ENCODE measurements around the gene KCNQ2.

Gene KCNQ2

DNA sequence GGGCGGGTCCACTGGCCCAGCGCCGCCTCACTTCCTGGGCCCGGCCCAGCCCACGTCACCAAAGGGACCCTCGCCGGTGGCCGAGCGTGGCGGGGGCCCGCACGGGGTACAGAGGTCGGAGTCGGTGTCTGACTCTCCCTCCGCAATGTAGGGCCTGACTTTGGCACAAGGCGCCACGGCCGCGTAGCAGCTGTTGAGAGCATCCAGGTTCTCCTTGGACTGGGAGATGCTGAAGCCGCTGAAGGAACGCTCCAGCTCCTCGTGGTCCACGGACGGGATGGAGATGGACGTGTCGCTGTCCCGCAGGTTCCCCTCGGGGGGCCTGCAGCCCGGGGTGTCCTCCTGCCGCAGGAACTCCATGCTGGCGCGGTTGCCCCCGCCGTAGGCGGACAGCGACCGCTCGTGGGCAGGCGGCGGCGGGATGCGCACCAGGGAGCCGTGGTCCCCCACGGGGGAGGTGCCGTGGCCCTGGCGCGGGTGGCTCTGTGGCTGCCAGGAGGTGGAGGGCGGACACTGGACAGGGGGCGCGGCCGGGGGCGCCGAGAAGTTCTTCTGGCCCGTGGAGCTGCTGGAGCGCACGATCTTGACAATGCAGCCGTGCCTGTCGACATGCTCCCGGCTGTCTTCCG is 65.7 kb downstream of the KCNQ2 start:
- in situ Hi-C loops (cut with HindIII; ENCODE audit: low sequenced_read_pairs): no loop called here

DNA sequence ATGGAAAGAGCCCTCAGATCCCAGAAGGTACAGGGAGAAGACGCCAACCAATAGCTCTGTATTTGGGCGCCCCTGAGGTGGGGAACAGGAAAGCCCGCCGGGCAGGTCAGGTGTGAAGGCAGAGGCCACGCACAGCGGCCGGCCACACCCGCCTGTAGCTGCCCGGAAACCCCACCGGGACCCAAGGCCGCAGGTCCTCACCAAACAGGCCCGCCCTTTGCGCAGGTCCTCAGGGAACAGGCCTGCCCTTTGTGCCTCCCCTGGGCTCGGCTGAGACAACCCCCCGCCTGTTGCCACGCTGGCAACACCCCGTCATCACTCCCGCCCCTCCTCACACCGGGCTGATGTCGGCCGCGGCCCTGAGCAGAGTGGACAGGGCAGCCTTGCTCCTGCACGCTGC is 66.4 kb downstream of the KCNQ2 start:
- in situ Hi-C loops (cut with HindIII; ENCODE audit: low sequenced_read_pairs): no loop called here

DNA sequence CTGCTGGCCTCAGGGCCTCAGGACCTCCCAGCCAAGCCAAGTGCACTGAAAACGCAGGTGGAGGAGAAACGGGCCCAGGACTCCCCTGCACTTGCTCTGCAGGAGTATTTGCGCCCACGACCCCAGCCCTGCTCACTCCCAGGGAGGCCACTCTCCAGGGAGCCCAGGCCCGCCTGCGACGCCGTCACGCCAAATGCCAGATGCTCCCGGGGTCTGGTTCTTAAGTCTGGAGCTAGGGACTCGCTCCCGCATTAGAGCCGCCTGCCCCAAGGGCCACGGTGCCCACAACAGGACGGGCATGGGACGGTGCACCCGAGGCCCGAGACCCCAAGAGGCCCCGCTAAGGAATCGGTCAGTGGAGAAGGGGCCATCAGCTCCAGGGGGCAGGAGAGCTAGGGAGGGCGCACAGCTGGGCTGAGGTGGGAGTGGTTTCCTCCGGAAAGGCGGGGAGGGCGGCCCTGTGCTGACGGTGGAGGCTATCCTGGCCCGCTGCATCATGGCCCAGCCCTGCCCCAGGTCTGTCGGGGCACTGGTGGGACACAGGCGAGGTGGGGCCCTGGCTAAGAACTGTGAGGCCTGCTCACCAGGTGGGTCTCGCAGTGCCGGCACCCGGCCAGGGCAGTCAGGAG is 67.2 kb downstream of the KCNQ2 start:
- in situ Hi-C loops (cut with HindIII; ENCODE audit: low sequenced_read_pairs): no loop called here

DNA sequence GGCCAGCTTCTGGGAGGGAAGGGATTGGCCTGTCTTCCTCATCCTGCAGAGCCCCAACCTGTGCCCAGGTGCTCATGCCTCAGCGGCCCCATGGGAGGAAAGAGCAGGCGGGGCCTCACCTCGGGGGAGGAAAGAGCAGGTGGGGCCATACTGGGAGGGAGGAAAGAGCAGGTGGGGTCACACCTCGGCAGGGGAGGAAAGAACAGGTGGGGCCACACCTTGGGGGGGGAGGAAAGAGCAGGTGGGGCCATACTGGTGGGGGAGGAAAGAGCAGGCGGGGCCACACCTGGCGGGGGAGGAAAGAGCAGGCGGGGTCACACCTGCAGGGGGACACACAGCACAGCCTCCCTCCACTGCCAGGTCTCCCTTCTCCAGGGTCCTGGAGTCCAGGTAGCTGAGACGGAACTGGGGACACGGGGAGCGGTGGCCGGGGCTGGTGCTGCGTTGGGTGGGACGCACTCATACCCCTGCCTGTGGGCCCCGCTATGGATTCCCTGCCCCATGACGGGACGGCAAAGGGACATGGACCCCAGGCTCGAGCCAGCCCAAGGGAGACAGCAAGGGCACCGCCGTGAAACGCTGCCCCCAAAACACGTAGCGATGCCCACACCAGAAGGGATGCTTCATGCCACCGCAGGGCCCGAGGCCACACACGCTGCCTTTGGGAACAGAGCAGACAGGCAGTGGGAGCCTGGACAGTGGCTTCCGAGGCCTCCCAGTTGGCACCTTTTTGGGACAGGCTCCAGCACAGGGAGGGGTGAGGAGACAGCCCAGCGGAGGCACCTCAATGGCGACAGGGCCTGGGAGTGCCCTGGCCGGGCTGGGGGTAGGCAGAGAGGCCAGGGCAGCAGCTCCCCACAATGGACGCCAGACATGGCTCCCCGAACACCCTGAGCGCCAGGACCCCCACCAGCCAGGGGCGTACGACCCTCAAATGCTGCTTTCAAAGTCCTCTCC is 68.0 kb downstream of the KCNQ2 start:
- in situ Hi-C loops (cut with HindIII; ENCODE audit: low sequenced_read_pairs): no loop called here

DNA sequence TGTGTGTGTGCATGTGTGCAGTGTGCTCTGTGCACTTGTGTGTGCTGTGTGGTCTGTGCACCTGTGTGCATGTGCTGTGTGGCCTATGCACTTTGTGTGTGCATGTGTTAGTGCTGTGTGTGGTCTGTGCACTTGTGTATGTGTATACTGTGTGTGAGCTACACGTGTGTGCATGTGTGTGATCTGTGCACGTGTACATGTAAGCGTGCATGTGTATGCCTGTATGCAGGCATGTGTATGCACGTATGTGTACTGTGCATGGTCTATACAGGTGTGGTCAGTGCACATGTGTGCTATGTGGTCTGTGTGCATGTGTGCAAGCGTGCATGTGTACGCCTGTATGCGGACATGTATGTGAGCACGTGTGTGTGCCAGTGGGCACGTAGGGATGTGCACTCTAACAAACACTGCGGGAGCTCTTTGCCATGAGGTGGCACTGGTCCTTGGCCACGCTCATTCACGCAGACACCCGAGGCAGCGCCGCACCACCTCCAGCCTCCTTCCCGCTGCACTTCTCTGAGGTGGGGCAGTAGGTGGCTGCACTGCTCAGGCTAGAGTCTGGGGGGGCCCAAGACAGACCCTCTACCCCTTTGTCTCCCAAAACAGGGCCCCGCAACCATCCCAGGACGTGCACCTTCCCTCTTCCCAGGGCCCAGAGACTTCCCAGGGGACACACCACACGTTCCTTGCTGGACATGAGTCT is 68.9 kb downstream of the KCNQ2 start:
- in situ Hi-C loops (cut with HindIII; ENCODE audit: low sequenced_read_pairs): no loop called here

DNA sequence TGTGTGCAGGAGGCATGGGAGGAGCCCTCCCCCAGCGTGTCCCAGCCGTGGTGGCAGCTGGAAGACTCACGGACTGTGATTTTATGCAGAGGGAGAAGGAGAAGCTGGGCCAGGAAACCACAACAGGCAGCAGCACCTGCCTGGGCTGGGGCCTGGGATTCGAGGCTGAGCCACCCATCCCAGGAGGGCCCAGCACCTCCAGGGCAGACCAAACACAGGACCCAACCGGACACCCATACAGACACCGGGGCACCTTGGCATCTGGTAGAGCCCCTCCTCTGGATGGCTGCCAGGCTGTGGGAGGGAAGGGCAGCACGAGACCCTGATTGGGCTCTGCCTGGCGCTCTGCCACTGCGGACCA is 69.6 kb downstream of the KCNQ2 start:
- in situ Hi-C loops (cut with HindIII; ENCODE audit: low sequenced_read_pairs): no loop called here

DNA sequence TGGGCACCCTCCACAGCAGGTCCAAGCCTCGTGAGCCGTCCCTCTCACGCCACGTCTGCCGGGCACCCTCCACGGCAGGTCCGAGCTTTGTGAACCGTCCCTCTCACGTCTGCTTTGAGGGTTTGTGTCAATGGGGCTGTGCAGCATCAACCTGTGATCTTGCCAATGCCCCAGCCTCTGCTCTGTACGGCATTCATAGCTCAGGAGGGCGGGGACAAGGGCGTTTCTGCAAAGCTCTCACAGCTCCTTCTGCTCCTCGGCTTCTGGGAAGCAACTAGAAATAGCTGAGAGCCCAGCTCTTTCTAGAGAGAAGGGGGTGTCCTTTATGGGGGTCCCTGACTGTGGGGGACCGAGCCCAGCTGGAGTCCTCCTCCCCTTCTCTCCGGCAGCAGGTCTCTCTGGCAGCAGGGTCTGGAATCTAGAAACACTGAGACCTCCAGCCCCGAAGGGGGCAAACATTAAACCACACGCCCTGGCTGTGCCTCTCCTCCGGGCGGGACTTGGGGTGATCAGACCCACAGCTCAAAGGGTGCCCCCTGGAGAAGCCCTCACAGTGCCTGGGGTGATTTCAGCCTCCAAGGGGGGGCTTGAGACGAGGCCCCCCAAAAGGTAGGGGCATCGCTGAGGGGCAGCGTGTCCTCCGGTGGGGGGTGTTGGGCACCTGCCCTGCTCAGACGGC is 70.1 kb downstream of the KCNQ2 start:
- in situ Hi-C loops (cut with HindIII; ENCODE audit: low sequenced_read_pairs): no loop called here

DNA sequence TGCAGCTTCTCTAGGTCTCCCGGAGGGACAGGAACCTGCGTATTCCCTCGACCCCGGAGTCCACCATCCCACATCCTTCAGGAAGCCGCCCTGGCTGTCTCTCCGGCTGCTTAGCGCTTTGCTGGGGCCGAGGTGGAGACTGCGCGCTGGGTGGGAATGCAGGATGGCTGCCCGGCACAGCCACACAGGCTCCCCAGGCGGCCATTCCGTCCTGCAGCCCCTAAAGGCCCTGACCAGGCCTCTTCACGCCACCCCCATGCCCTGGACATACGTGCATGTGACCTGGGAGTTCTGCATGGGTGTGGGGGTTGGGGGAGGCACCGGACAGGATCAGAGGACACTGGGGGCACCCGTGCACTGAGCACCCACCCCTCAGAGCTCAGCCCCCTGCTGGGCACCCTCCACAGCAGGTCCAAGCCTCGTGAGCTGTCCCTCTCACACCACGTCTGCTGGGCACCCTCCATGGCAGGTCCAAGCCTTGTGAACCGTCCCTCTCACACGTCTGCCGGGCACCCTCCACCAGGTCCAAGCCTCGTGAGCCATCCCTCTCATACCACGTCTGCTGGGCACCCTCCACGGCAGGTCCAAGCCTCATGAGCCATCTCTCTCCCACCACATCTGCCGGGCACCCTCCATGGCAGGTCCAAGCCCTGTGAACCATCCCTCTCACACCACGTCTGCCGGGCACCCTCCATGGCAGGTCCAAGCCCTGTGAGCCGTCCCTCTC is 70.9 kb downstream of the KCNQ2 start:
- in situ Hi-C loops (cut with HindIII; ENCODE audit: low sequenced_read_pairs): no loop called here

DNA sequence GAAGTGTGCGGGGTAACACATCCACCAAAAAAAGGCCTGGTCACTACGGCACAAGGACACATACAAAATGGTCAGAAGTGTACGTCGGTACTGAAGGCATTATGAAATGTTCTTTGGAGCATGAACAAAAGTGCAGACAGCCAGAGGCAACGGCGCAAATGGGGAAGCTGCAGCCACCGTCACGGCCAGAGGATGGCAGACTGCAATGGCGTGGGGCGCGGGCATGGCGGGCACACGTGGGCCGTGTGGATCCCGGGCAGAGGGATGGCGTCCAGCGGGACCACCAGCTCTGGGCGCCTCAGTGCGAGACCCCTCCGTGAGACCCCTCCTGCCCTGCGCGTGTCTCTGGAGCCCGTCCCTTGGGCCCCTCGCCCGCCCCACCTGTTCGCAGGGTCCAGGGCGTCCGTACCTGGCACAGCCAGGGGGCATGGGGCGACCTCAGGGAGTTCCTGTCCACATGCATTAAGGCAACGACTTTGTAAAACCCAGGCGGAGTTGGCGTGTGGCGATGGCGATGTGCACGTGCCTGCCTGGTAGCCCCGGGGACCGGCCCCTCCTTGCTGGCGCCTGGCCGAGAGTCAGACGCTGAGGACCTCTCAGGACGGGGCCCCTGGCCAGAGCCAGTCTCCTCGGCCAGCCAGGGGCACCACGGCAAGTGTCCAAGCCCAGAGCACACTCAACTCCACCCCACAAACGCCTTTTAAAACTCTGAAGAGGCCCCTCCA is 71.8 kb downstream of the KCNQ2 start:
- in situ Hi-C loops (cut with HindIII; ENCODE audit: low sequenced_read_pairs): no loop called here

DNA sequence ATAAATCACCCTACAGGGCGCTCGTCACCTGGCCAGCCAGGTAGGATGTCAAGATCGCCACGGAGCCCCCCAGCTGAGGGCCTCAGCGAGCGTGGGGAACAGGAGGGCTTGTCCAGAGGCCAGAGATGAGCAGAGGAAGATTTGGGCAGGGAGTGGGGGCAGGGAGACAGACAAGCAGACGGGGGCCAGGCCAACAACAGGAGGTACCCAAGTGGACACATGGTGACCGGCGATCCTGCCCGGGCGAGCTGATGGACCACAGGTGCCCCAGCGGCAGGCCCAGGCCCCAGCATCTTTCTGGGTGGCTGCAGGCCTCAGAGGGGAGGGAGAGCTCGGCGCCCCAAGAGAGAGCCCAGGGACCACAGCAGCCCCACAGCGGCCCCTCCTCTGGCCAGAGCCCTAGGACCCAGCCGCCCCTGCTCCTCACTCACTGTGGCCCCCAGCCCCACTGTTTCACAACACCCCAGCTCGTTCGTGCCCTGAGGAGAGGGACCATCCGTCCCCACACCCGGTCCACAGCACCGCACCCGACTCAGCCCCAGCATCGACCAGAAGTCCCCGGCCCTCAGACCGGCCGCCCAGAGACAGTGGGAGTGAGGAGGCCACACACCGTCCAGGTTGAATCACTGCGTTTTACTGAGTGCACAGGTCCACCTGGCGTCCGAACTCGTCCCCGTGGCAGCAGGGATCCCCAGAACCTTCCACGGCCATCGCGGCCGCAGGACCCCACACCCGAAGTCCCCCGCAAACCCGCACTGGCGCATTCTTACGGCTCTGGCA is 72.7 kb downstream of the KCNQ2 start:
- in situ Hi-C loops (cut with HindIII; ENCODE audit: low sequenced_read_pairs): loop anchor here (5.0 to 10.0 kb wide), 5 partner anchors 75 to 335 kb away; partner anchors contain the start of gene KCNQ2

DNA sequence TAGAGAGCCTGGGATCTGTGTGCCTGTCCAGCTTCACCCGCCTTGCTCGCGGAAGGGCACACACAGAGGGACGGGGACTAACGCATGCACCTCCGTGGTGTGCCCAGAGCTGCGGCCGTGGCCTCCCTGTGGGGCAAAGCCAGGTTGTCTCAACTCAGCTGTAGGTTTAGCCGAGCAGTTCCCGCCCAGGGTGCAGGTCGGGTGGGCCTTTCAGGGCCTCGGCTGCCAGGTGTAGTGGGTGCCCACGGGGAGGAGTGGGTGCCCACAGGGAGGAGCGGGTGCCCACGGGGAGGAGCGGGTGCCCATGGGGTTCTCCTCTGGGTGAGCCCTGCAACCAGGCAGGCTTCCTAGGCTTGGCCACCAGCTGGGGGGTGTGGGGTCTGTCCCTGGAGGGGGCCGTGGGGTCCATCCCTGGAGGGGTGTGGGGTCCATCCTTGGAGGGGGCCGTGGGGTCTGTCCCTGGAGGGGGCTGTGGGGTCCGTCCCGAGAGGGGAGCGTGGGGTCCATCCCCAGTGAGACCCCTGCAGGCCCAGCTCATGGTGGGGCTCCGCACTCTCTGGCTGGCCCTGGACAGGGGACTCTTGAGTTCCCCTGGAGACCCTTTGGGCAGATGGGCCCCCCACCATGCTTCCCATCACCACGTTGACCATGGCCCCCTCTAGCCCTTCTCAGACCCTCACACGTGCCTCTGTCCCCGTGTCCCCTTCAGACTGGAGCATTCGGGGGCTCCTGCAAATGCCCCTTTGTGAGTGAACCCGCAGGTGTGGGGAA is 73.5 kb downstream of the KCNQ2 start:
- in situ Hi-C loops (cut with HindIII; ENCODE audit: low sequenced_read_pairs): loop anchor here (5.0 to 10.0 kb wide), 5 partner anchors 76 to 334 kb away; partner anchors contain the start of gene KCNQ2

DNA sequence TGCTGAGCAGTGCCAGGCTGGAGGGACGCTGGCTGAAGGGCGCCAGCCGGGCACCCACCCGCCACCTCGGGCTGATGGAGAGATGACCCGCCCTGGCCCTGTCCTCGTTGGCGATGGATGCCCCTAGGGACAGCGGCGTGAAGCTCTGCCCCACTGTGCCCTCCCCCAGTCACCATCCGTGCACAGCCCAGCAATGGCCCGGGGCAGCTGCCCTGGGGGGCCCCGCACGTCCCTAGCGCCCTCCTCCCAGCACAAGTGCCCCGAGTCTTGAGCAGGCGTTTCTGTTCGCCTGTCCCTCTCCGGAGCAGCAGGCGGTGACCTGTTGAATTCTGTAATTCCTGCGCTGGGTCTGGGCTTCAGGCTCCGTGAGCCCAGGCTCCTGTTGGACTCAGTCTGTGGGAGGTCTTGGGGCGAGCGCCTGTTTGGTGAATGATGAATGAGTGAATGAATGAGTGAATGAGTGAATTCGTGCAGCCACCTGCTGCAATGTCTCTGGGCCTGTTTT is 74.5 kb downstream of the KCNQ2 start:
- in situ Hi-C loops (cut with HindIII; ENCODE audit: low sequenced_read_pairs): loop anchor here (5.0 to 10.0 kb wide), 5 partner anchors 77 to 333 kb away; partner anchors contain the start of gene KCNQ2

DNA sequence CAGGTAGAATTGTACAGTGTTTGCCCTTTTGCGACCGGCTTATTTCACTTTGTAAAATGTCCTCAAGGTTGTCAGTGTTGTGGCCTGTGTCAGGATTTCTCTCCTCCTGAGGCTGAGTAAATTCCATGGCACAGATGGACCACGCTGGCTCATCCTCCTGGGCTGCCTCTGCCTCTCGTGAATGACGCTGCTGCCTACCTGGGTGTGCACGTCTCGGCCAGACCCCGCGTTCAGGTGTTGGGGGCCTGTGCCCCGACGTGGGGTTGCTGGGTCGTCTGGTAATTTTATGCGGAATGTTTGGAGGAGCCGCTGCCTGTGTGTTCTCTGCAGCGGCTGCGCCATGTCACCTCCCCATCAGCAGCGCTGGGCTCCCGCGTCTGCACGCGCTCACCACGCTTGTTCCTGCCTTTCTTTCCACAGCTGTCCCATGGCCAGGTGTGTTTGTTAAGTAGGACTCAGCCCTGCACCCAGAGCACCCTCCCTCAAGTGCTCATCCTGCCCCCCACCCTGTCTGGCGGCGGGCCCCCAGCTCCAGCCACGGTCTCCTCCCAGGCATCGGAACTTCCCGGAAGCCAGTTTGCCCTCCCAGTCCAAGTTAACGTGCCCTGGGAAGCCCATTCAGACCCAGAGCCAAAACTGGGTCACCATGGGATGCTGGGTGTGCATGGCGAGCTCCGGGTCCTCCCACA is 75.2 kb downstream of the KCNQ2 start:
- in situ Hi-C loops (cut with HindIII; ENCODE audit: low sequenced_read_pairs): loop anchor here (5.0 to 10.0 kb wide), 5 partner anchors 78 to 332 kb away; partner anchors contain the start of gene KCNQ2

DNA sequence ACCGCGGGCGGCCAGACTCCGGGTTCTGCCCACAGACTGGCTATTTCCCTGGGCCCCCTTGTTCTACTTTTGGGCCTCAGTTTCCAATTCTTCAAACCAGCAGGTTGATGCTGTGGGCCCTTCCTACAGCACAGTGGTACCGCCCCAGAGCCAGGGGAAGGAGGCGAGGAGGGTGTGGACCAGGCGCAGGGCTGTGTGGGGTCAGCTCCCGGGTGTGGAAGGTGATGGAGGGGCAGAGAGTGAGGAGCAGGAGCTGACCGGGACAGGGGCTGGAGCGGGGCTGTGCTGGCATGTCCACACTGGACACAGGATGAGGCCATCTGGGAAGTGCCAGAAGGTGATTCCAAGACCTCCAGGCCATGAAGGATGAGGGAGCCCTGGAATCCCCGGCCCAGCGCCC is 76.2 kb downstream of the KCNQ2 start:
- in situ Hi-C loops (cut with HindIII; ENCODE audit: low sequenced_read_pairs): loop anchor here (5.0 to 10.0 kb wide), 5 partner anchors 79 to 331 kb away; partner anchors contain the start of gene KCNQ2

DNA sequence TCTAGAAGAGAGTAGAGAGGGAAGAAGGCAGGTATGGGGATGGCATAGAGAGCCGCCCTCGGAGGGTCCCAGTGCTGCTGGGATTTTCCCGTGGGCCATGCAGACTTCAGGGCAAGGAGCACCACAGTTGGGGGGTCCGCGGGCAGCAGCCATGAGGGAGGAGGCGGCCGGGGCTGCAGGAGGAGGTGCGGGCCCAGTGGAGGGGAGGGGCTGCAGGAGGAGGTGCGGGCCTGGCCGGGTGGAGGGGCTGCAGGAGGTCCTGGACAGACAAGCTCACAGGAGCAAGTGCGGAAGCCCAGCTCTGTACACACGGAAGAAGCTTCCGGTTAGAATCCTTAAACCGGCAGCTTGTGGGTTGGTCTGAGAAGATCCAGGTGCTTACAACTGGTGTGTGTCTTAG is 76.7 kb downstream of the KCNQ2 start:
- in situ Hi-C loops (cut with HindIII; ENCODE audit: low sequenced_read_pairs): loop anchor here (5.0 to 10.0 kb wide), 5 partner anchors 79 to 331 kb away; partner anchors contain the start of gene KCNQ2

DNA sequence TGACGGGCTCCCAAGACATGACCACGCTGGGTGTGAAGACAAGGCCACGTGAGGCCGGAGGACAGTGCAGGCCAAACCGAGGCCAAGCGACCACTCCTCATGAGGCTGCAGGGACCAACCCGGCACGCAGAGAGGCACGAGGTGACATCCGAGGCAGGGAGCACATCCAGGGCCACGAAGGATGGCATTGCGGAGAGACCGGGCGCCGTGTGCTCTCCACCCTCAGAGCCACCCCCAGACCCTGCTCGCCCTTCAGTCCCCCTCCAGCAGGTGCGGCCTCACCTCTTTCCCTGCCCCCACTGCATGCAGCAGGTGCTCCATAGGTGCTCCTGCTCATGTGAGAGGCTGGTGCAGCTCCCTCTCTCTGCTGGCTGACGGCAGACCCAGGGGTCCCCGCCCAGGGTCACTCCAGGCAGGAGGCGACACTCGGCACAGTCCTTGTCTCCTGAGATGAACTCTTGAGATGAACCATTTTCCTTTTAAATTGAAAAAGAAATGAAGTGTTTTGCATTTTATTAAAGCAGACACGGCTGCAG is 77.5 kb downstream of the KCNQ2 start:
- in situ Hi-C loops (cut with HindIII; ENCODE audit: low sequenced_read_pairs): loop anchor here (5.0 to 10.0 kb wide), 7 partner anchors 80 to 330 kb away; partner anchors contain the start of gene KCNQ2

All from endothelial cell of hepatic sinusoid (primary cell).